ES-I3 (cell line): ENCODE results near the gene RPTOR.

Experiments used
- H3K36me3 ChIP-seq: 2 replicates; pipeline ENCODE4 v1.6.1; 2013; ENCODE audit warnings: mild to moderate bottlenecking, low read length, control low read depth, moderate library complexity; ENCODE audit not compliant: insufficient read depth
- H3K4me1 ChIP-seq: 2 replicates; pipeline ENCODE4 v1.6.1; 2013; ENCODE audit warnings: mild to moderate bottlenecking, control low read depth, low read length; ENCODE audit not compliant: insufficient read depth
- H3K9ac ChIP-seq: 2 replicates; pipeline ENCODE4 v1.6.1; 2013; ENCODE audit warnings: low read depth, mild to moderate bottlenecking, low read length, moderate library complexity
- H3K9me3 ChIP-seq: 2 replicates; pipeline ENCODE4 v1.6.1; 2013; ENCODE audit warnings: mild to moderate bottlenecking, low read length, moderate library complexity; ENCODE audit not compliant: control insufficient read depth, insufficient read depth

The RPTOR gene

DNA sequence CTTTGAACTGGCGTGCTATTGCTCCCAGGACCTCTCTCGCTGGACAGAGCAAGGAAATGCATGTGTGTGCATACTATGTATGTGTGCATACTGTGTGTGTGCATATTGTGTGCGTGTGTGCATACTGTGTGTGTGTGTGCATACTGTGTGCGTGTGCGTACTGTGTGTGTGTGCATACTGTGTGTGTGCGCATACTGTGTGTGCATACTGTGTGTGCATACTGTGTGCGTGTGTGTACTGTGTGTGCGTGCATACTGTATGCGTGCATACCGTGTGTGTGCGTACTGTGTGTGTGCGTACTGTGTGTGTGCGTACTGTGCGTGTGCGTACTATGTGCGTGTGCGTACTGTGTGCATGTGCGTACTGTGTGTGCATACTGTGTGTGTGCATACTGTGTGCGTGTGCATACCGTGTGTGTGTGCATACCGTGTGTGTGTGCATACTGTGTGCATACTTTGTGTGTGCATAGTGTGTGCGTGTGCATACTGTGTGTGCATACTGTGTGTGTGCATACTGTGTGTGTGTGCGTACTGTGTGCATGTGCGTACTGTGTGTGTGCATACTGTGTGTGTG, 89.4 kb downstream of the RPTOR start:
- no peaks in the 10 kb centered on the region for H3K36me3 ChIP-seq
- no peak overlapping the region for H3K9ac ChIP-seq
- H3K4me1 ChIP-seq = peaks cover 9% of the 10 kb centered on the region; the same call in 1 of the 2 replicates

DNA sequence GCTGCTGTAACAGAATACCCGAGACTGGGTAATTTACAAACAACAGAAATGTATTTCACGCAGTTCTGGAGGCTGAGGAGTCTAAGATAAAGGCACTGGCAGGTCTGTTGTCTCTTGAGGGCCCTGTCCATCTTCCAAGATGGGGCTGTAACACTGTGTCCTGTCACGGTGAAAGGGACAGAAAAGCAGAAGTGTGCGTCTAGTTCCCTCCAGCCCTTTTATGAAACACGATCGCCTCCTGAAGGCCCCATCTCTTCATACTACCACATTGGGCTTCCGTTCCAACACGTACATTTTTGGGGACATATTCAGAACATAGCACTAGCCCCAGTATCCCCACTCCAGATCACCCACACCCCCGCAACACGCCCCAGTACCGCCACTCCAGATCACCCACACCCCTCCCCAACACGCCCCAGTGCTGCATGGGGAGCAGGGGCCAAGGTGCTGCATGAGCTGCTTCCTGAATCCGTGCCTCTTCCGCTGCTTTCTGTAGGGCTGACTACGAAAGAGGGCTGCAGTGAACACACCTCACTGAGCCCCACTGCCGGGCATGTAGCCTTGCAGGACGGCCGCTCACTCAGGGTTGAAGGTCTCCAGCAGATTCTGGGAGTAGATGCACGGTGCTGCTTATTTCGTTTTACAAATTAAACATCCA, 91.9 kb downstream of the RPTOR start:
- Histone ChIP-seq H3K4me1 (peaks cover 9% of the 10 kb centered on the region; the same call in 1 of the 2 replicates), H3K9me3 (no peaks in the 10 kb centered on the region), H3K36me3 (no peaks in the 10 kb centered on the region), H3K9ac (no peak overlapping the region)

More for the DNA sequence above, 89.4 kb downstream of the RPTOR start:
- no peaks in the 10 kb centered on the region for H3K9me3 ChIP-seq

DNA sequence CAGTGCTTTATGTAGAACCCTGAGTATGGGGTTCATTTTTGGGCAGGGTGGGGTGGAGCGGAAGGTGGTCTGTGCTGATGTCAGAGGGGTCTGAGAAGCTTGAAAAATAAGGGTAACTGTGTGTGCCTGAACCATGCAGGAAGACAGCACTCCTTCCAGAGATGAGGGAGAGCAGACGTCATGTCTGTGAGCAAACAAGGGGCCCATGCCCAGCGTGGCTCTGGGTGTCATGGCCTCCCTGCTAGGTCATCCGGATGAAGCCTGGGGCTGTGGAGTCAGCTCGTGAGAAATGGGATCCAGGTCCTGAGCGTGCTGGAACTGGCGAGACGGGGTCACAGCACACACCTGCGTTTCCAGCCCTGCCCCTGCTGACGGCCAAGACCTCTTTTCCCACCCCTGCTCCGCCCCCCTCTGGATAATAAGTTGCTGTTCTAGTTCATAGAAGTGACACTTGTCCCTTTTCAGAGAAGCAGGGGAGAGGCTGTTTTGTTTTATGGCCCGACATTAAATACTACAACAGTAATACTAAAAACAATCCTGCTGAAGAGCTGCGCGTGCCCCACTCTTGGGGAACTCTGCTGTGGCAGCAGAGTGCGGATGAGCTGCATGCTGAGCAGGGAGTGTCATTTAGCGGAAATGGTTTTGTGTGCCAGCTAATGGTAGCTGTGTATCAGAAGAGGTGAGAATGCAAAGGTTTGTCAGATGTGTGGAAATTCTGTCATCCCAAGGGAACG, 92.6 kb downstream of the RPTOR start:
- H3K9ac ChIP-seq = no peak overlapping the region
- H3K4me1 ChIP-seq = peaks cover 2% of the 10 kb centered on the region; the same call in 1 of the 2 replicates
- no peaks in the 10 kb centered on the region for H3K36me3 ChIP-seq
- no peaks in the 10 kb centered on the region for H3K9me3 ChIP-seq

DNA sequence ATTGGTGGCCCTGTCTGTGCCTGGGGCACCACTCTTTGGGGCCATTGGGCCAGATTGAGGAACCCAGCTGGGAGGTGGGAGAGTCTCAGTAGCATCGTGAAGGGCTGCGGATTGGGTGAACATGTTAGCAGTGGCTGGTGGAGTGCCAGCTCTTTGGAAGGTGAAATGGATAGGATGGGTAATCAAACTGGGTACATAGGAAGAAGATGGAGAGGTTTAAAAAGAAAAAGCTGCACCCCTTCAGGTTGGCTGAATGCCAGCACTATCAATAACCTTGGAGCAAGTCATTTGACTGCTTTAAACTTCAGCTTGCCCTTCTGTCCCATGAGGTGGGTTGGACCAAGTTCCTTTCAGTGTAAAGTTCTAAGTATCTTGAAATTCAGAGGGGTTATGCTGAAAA, 95.0 kb downstream of the RPTOR start:
- no peak overlapping the region for H3K9ac ChIP-seq
- no peaks in the 10 kb centered on the region for H3K36me3 ChIP-seq
- H3K9me3 ChIP-seq = no peaks in the 10 kb centered on the region
- H3K4me1 ChIP-seq = no peaks in the 10 kb centered on the region

DNA sequence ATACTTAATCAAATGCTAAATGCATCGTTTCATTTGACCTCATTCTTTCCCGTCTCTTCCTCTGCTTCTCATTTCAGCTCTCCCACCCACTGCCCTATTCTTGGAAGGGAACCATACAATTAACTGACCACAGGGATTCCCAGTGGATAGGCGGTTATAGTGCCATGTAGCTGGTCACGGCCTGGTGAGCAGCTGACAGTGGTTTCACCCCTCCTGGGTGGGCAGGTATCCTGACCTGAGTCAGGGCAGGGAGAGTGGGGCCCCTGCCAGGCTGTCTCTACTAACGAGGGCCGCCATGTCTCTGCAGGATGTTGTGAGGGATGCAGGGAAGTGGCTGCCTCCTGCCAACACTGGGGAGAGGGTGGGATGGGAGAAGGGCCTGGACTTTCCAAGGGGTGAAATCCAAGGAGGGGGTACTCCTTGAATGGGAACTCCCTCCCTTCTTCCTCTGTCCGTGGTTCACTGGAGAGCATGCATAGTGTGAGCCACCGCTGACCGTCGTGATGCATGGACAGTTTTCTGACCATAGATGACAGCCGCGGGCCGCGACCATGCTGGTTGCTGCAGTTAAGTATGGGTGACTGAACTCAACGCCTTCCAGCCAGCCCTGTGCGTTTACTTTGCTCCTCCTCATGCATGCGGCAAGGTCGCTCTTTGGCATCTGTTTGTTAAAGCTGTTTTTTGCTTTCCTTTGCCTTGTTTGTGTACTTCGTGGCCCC, 95.9 kb downstream of the RPTOR start:
- Histone ChIP-seq H3K9ac (no peak overlapping the region), H3K4me1 (no peaks in the 10 kb centered on the region), H3K36me3 (no peaks in the 10 kb centered on the region), H3K9me3 (no peaks in the 10 kb centered on the region)

DNA sequence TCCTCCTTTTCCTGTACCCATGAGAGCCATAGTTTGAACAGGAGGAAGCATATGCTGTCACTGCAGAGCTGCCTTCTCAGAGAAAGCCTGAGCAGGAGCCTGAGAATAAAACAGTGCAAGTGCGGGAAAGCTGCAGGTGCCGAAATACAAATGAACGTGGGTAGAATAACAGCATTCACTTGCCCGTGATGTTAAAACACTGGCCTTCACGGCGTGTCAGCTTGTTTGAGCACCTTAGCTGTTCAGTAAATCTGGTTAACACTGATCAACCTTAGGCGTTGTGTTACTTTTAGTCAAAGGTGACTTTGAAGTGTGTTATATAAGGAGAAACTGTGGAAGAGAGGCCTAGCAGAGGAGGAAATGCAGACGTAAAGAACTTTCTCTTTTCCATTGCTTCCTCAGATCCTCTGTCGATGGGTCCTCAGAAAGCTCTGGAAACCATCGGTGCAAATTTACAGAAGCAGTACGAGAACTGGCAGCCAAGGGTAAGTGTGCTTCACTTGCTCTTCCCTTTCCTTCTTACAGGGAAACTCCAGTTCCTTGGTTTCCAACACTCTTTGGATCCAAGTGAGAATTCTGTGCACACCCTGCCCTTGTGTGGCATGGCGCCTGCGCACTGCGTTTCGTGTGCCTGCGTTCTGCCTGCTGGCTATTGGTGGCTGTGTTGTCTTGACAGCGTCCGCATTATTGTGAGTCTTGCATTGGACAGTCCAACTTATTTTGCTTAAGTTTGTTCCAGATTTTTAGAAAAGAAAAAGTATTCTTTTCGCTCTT, 98.9 kb downstream of the RPTOR start:
- H3K9ac ChIP-seq = no peak overlapping the region
- no peaks in the 10 kb centered on the region for H3K9me3 ChIP-seq
- no peaks in the 10 kb centered on the region for H3K36me3 ChIP-seq
- no peaks in the 10 kb centered on the region for H3K4me1 ChIP-seq

DNA sequence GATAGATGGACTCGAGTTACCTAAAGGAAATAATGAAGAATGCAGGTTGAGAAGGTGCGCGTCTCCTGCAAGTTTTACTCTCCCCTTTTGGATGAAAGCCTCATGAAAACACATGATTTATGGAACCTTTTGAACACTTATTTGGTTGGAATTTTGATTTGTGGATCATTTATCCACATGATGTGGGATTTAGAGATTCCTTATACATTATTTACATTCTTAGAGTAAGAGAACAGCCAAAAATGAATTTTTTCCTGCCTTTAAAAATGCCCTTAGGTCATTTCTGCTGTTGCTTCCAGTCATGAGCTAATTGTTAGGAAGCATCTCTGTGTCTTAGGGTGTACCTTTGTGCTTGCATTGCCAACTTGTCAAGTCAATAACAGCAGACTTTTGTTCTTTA, 99.9 kb downstream of the RPTOR start:
- H3K9ac ChIP-seq = no peak overlapping the region
- H3K36me3 ChIP-seq = no peaks in the 10 kb centered on the region
- no peaks in the 10 kb centered on the region for H3K9me3 ChIP-seq
- peaks cover 3% of the 10 kb centered on the region; the same call in 1 of the 2 replicates for H3K4me1 ChIP-seq

DNA sequence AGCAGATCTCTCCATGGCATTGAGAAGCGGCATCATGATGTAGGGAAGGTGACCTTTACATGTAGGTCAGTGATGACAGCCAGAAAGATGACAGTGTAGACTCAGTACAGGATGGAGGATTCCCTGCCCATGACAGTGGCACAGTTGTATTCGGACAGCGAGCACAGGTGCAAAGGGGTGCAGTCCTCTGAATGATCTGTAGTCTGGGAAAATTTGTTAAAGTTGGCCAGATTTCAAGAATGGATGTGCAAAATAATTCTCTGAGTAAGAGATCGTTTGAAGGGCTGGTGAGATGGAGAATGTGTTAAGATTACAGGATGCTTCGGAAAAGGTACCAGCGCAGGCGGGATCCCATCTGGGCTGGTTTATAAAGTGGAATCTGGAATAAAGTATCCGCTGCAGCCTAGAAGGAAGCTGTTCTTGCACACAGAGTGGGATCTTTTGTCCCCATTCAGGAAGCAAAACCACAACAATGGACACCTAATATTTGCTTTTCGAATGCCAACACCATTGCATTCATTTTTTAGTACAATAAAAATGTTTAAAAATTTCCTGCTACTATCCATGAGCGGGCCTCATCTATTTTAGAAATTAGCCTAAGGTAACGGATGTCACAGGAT, 101.2 kb downstream of the RPTOR start:
- no peaks in the 10 kb centered on the region for H3K9me3 ChIP-seq
- H3K4me1 ChIP-seq = peaks cover 8% of the 10 kb centered on the region; the same call in 1 of the 2 replicates
- H3K9ac ChIP-seq = no peak overlapping the region
- no peaks in the 10 kb centered on the region for H3K36me3 ChIP-seq

DNA sequence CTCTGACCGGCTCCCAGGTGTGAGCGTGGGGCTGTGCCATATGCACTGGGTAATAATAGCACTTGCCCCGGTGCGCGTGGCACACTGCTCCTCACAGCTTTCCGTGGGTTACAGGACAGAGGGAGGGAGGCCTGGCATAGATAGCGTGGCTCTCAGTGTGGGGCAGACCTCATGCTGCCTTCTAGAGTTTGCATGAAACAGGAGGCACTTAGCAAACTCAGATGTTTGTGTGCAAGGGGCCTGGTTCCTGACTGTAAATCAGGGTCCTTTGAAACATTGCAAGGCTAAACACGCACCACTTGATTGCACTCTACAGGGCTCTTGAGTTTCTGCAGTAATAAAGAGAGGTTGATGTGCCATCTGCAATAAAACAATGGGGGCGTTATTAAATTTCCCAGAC, 101.7 kb downstream of the RPTOR start:
- Histone ChIP-seq H3K4me1 (peaks cover 8% of the 10 kb centered on the region; the same call in 1 of the 2 replicates), H3K9ac (no peak overlapping the region), H3K9me3 (no peaks in the 10 kb centered on the region), H3K36me3 (no peaks in the 10 kb centered on the region)

DNA sequence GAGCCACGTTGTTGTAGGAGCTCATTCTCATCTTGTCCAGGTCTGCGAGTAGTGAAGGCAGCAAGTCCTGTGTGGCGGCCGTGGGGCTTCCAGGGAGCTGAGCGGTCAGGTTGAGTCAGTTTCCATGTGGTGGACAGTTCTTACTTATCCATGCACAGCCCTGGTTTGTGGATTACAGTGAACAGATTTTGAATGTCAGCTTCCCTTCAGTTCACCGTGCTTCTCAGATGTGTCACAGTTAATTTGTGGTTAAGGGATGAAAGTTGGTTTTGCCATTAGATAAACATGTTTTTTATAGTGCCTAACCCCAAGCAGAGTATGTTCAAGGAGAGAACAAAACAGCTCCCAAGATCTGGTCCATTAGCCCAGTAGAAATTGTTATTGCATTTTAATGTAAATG, 103.1 kb downstream of the RPTOR start:
- no peak overlapping the region for H3K9ac ChIP-seq
- peaks cover 8% of the 10 kb centered on the region; the same call in 1 of the 2 replicates for H3K4me1 ChIP-seq
- no peaks in the 10 kb centered on the region for H3K9me3 ChIP-seq
- no peaks in the 10 kb centered on the region; the same call in 1 of the 2 replicates for H3K36me3 ChIP-seq

DNA sequence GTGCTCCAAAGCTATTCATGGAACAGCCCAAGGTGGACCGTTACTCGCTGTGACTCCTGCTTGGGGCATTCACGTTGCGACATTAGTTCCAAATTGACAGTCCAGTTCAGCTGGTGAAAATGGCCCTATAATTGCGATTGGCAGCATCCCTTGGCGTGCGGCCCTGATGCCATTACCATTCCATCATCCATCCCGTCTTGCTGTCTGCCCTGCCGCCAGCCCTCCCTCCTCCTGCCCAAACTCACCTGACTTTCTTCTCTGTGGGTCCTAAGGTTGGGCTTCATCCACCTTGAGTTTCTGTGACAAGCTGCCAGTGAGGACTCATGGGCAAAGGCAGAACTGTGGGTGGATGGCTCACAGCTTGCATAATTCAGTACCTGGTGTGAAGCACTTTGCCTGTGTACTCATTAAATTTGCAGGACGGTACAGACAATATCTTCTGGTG, 104.6 kb downstream of the RPTOR start:
- Histone ChIP-seq H3K4me1 (peaks cover 8% of the 10 kb centered on the region; the same call in 1 of the 2 replicates), H3K9ac (no peak overlapping the region), H3K36me3 (no peaks in the 10 kb centered on the region; the same call in 1 of the 2 replicates), H3K9me3 (no peaks in the 10 kb centered on the region)

DNA sequence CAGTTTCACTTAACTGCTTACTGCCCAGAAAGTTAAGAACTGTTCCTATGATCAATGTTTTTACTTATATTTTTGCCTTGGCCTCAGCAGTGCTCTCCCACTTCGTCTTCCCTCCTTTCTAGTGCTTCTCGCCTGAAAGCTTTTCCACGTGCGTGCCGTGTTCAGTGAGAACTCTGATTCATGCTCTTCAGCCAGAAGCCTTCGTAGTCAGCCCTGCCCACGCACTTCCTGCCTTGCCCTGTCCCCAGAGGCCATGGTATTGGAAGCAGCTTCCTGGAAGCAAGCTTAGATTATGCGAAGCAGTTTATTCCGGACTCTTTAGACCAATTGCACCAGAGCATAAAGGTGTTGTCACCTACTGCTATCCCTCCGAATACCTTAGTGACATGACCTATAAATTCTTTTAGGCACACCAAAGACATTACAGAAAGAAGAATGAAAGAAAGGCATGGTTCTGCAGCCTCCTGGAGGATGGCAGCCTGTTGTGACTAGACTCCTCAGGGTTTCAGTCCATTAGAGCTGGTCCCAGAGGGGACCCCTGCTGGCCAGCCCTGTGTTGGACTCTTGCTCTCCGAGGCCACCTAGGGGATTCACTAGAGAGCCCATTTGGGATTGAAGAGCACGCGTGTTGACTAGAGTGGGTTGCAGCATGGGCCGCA, 105.2 kb downstream of the RPTOR start:
- Histone ChIP-seq H3K36me3 (no peaks in the 10 kb centered on the region; the same call in 1 of the 2 replicates), H3K9me3 (no peaks in the 10 kb centered on the region), H3K9ac (no peak overlapping the region), H3K4me1 (peaks cover 8% of the 10 kb centered on the region; the same call in 1 of the 2 replicates)

DNA sequence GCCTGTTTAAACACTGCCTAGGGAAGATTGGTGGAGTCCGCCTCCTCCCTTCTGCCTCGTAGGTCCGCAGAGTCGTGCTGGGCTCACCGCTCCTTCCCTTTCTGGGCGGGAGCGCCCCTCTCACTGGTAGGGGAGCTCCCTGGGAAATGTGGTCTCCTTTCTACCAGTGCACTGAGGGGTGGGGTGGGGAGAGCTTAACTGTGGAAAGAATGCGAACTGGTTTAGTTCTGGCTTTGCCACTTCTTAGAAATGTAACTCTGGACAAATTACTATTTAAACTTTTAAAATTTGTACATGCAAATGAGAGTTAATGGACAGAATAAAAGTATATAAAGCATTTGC, 105.7 kb downstream of the RPTOR start:
- Histone ChIP-seq H3K9ac (no peak overlapping the region), H3K36me3 (no peaks in the 10 kb centered on the region; the same call in 1 of the 2 replicates), H3K9me3 (no peaks in the 10 kb centered on the region), H3K4me1 (peaks cover 8% of the 10 kb centered on the region; the same call in 1 of the 2 replicates)
